ENCODE results near the gene SERPINB3.

Gene SERPINB3

DNA sequence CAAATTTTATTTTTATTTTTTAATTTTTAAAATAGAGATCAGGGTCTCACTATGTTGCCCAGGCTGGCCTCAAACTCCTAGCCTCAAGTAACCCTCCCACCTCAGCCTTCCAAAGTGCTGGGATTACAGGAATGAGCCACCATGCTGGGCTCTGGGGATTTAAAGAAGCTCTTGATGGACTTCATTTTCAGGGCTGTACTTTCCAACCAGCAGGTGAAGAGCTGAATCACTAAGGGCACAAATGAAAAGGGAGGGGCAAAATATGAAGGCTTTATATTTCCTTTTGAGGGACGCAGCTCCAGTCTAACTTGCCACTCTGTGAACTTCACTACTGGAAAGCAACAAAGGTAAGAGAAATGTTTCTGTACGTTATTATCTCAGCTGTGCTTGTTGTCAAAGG, 41.0 kb upstream of the SERPINB3 start, which contains the start of gene SERPINB11:
Gene SERPINB11, plus strand, starts transcription at position 301 of the 400 bp plus-strand sequence. CDS start 7,234 bp downstream, outside the sequence.
- no peak within 1 kb of the TSS for H3K27ac ChIP-seq (ENCODE audit: low read depth, low read length)
- no peaks in the 10 kb centered on the region for H3K79me2 ChIP-seq (ENCODE audit: control insufficient read depth, insufficient read depth, low read length, poor library complexity)
- H3K4ac ChIP-seq (ENCODE audit: low read depth, low read length): no peak within 1 kb of the TSS
- H4K8ac ChIP-seq (ENCODE audit: low read depth, low read length): no peak within 1 kb of the TSS
- H4K91ac ChIP-seq (ENCODE audit: low read depth, low read length): no peak within 1 kb of the TSS
- no peak within 1 kb of the TSS for H2AK5ac ChIP-seq (ENCODE audit: low read length)
- H2BK12ac ChIP-seq (ENCODE audit: low read length): no peak within 1 kb of the TSS
- no peak within 1 kb of the TSS for H2BK5ac ChIP-seq (ENCODE audit: low read depth, low read length, poor library complexity)
- H3K18ac ChIP-seq (ENCODE audit: low read length): no peak within 1 kb of the TSS
- H3K9ac ChIP-seq (ENCODE audit: low read length): no peak within 1 kb of the TSS
- DNase-seq: no peak
- H3K4me3 ChIP-seq (ENCODE audit: low read depth, low read length): no peak within 1 kb of the TSS
- WGBS (ENCODE audit: extremely low coverage, insufficient coverage, insufficient read length): no CpG with 5 or more reads among the region's 2 CpGs
- no peaks in the 10 kb centered on the region for H3K36me3 ChIP-seq (ENCODE audit: control insufficient read depth in 1 of 2, insufficient read depth in 2 of 2, low read length in 2 of 2)
- peaks cover 1% of the 10 kb centered on the region for H3K9me3 ChIP-seq (ENCODE audit: insufficient read depth, low read depth, low read length)
- H3K4me2 ChIP-seq (ENCODE audit: low read length): no peak within 1 kb of the TSS
- no peak within 1 kb of the TSS for H2BK120ac ChIP-seq (ENCODE audit: insufficient read depth, low read length, poor library complexity)
- no peak within 1 kb of the TSS for H4K12ac ChIP-seq (ENCODE audit: low read depth, low read length)
- no peaks in the 10 kb centered on the region for H3K4me1 ChIP-seq (ENCODE audit: control insufficient read depth in 1 of 2, insufficient read depth in 2 of 2, low read length in 2 of 2)
- H3K27me3 ChIP-seq (ENCODE audit: insufficient read depth, low read length): no peaks in the 10 kb centered on the region
- H3K23ac ChIP-seq (ENCODE audit: low read length): no peak within 1 kb of the TSS
- H2AFZ ChIP-seq (ENCODE audit: insufficient read depth, low read length, poor library complexity): no peak within 1 kb of the TSS
- no peak within 1 kb of the TSS for H3K14ac ChIP-seq (ENCODE audit: low read length)
- H3K79me1 ChIP-seq (ENCODE audit: low read length): no peaks in the 10 kb centered on the region

DNA sequence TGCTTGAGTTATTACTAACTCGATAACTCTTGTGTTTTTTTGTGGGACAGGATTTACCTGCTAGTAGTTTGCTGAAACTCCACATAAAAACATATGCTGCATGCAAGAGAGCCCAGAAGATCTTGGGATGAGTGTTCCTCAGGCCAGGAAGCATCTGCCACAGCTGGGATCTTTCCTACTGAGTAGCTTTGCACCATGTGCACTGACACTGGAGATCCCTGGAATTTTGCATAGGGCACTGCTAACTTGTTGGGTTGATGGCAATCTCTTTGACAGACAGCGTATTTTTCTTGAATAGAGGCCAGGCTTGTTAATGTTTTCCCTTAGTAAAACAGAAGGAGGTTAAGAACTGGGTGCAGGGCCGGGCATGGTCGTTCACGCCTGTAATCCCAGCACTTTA, 40.3 kb upstream of the SERPINB3 start:
- H3K4me2 ChIP-seq (ENCODE audit: low read length): no peak overlapping the region
- no peak overlapping the region for H3K23ac ChIP-seq (ENCODE audit: low read length)
- no peaks in the 10 kb centered on the region for H3K79me2 ChIP-seq (ENCODE audit: control insufficient read depth, insufficient read depth, low read length, poor library complexity)
- H3K14ac ChIP-seq (ENCODE audit: low read length): no peak overlapping the region
- H2AFZ ChIP-seq (ENCODE audit: insufficient read depth, low read length, poor library complexity): no peak overlapping the region
- H3K18ac ChIP-seq (ENCODE audit: low read length): no peak overlapping the region
- no peak overlapping the region for H2BK120ac ChIP-seq (ENCODE audit: insufficient read depth, low read length, poor library complexity)
- H2BK5ac ChIP-seq (ENCODE audit: low read depth, low read length, poor library complexity): no peak overlapping the region
- no peak overlapping the region for H3K9ac ChIP-seq (ENCODE audit: low read length)
- no peak overlapping the region for H4K8ac ChIP-seq (ENCODE audit: low read depth, low read length)
- no peaks in the 10 kb centered on the region for H3K36me3 ChIP-seq (ENCODE audit: control insufficient read depth in 1 of 2, insufficient read depth in 2 of 2, low read length in 2 of 2)
- no peaks in the 10 kb centered on the region for H3K79me1 ChIP-seq (ENCODE audit: low read length)
- no peak overlapping the region for H2AK5ac ChIP-seq (ENCODE audit: low read length)
- H3K9me3 ChIP-seq (ENCODE audit: insufficient read depth, low read depth, low read length): peaks cover 1% of the 10 kb centered on the region
- no peak overlapping the region for H3K4ac ChIP-seq (ENCODE audit: low read depth, low read length)
- DNase-seq: no peak
- no peaks in the 10 kb centered on the region for H3K27me3 ChIP-seq (ENCODE audit: insufficient read depth, low read length)
- no peak overlapping the region for H4K91ac ChIP-seq (ENCODE audit: low read depth, low read length)
- H3K27ac ChIP-seq (ENCODE audit: low read depth, low read length): no peak overlapping the region
- no peak overlapping the region for H2BK12ac ChIP-seq (ENCODE audit: low read length)
- no peaks in the 10 kb centered on the region for H3K4me1 ChIP-seq (ENCODE audit: control insufficient read depth in 1 of 2, insufficient read depth in 2 of 2, low read length in 2 of 2)
- WGBS (ENCODE audit: extremely low coverage, insufficient coverage, insufficient read length): no CpG with 5 or more reads among the region's 5 CpGs
- H3K4me3 ChIP-seq (ENCODE audit: low read depth, low read length): no peak overlapping the region
- H4K12ac ChIP-seq (ENCODE audit: low read depth, low read length): no peak overlapping the region

DNA sequence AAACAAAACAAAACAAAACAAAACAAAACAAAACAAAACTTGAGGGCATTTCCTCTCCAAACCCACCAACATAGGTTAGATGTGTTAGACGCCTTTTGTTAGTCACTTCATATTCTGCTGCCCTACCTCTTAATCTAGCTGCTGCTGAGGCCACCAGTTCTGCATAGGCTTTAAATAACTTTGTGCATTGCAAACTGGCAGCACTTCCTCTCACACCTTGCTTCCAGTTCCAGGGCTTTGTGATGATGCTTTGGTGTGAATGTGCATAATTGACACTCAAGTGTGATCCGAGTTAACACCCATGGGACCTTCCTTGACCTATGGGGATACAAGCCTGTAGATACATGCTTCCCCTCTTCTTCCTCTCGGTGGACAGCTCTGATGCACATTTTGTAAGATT, 38.8 kb upstream of the SERPINB3 start:
- no peak overlapping the region for H4K91ac ChIP-seq (ENCODE audit: low read depth, low read length)
- H2BK5ac ChIP-seq (ENCODE audit: low read depth, low read length, poor library complexity): no peak overlapping the region
- H3K79me1 ChIP-seq (ENCODE audit: low read length): no peaks in the 10 kb centered on the region
- no peak overlapping the region for H3K18ac ChIP-seq (ENCODE audit: low read length)
- peaks cover 1% of the 10 kb centered on the region for H3K9me3 ChIP-seq (ENCODE audit: insufficient read depth, low read depth, low read length)
- H2AFZ ChIP-seq (ENCODE audit: insufficient read depth, low read length, poor library complexity): no peak overlapping the region
- H2BK120ac ChIP-seq (ENCODE audit: insufficient read depth, low read length, poor library complexity): no peak overlapping the region
- H3K4me2 ChIP-seq (ENCODE audit: low read length): no peak overlapping the region
- H3K23ac ChIP-seq (ENCODE audit: low read length): no peak overlapping the region
- no peak overlapping the region for H3K4ac ChIP-seq (ENCODE audit: low read depth, low read length)
- H3K4me1 ChIP-seq (ENCODE audit: control insufficient read depth in 1 of 2, insufficient read depth in 2 of 2, low read length in 2 of 2): no peaks in the 10 kb centered on the region
- no peak overlapping the region for H3K9ac ChIP-seq (ENCODE audit: low read length)
- no peak overlapping the region for H4K12ac ChIP-seq (ENCODE audit: low read depth, low read length)
- H3K36me3 ChIP-seq (ENCODE audit: control insufficient read depth in 1 of 2, insufficient read depth in 2 of 2, low read length in 2 of 2): no peaks in the 10 kb centered on the region
- no CpG with 5 or more reads among the region's 3 CpGs for WGBS (ENCODE audit: extremely low coverage, insufficient coverage, insufficient read length)
- H4K8ac ChIP-seq (ENCODE audit: low read depth, low read length): no peak overlapping the region
- H2BK12ac ChIP-seq (ENCODE audit: low read length): no peak overlapping the region
- no peak overlapping the region for H2AK5ac ChIP-seq (ENCODE audit: low read length)
- H3K27ac ChIP-seq (ENCODE audit: low read depth, low read length): no peak overlapping the region
- no peaks in the 10 kb centered on the region for H3K27me3 ChIP-seq (ENCODE audit: insufficient read depth, low read length)
- H3K4me3 ChIP-seq (ENCODE audit: low read depth, low read length): no peak overlapping the region
- H3K79me2 ChIP-seq (ENCODE audit: control insufficient read depth, insufficient read depth, low read length, poor library complexity): no peaks in the 10 kb centered on the region
- peak; percentile 6 to 80 for DNase-seq
- no peak overlapping the region for H3K14ac ChIP-seq (ENCODE audit: low read length)

DNA sequence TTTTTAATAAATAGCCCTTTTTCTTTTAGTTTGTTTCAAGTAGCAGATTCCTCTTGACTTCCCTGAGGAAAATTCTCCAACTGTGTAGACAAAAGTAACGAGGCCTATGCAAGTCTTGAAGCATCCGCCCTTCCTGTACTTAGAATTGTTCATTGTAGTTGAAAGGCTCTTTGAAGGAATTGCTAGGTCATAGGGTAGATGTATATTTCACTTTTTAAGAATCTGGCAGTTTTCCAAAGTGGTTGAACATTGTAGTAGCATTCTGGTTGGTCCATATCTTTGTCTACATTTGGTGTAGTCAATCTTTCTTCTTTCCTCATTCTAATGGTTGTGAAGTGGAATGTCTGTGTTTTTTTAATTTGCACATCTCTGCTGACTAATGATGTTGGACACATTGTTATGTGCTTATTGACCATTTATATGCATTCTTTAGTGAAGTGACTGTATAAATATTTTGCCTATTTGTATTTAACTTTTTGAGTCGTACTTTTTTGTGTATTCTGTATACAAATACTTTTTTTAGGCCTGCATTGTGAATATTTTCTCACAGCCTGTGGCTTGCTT, 35.5 kb upstream of the SERPINB3 start:
- Histone ChIP-seq H4K91ac (ENCODE audit: low read depth, low read length) (no peak overlapping the region), H3K18ac (ENCODE audit: low read length) (no peak overlapping the region), H4K12ac (ENCODE audit: low read depth, low read length) (no peak overlapping the region), H3K14ac (ENCODE audit: low read length) (no peak overlapping the region), H3K79me1 (ENCODE audit: low read length) (no peaks in the 10 kb centered on the region), H3K36me3 (ENCODE audit: control insufficient read depth in 1 of 2, insufficient read depth in 2 of 2, low read length in 2 of 2) (no peaks in the 10 kb centered on the region), H3K4me1 (ENCODE audit: control insufficient read depth in 1 of 2, insufficient read depth in 2 of 2, low read length in 2 of 2) (no peaks in the 10 kb centered on the region), H2AFZ (ENCODE audit: insufficient read depth, low read length, poor library complexity) (no peak overlapping the region), H3K27ac (ENCODE audit: low read depth, low read length) (no peak overlapping the region), H3K27me3 (ENCODE audit: insufficient read depth, low read length) (no peaks in the 10 kb centered on the region), H3K9me3 (ENCODE audit: insufficient read depth, low read depth, low read length) (no peaks in the 10 kb centered on the region), H3K9ac (ENCODE audit: low read length) (no peak overlapping the region), H2BK12ac (ENCODE audit: low read length) (no peak overlapping the region), H3K4me3 (ENCODE audit: low read depth, low read length) (no peak overlapping the region), H3K23ac (ENCODE audit: low read length) (no peak overlapping the region), H3K79me2 (ENCODE audit: control insufficient read depth, insufficient read depth, low read length, poor library complexity) (no peaks in the 10 kb centered on the region), H2BK5ac (ENCODE audit: low read depth, low read length, poor library complexity) (no peak overlapping the region), H2BK120ac (ENCODE audit: insufficient read depth, low read length, poor library complexity) (no peak overlapping the region), H4K8ac (ENCODE audit: low read depth, low read length) (no peak overlapping the region), H3K4ac (ENCODE audit: low read depth, low read length) (no peak overlapping the region), H2AK5ac (ENCODE audit: low read length) (no peak overlapping the region), H3K4me2 (ENCODE audit: low read length) (no peak overlapping the region)
- no peak for DNase-seq
- WGBS (ENCODE audit: extremely low coverage, insufficient coverage, insufficient read length): no CpG with 5 or more reads among the region's 3 CpGs
